GM23338 (cell line): ENCODE measurements around the gene SETDB2. TPM values are rescaled to one million over a fixed set of nuclear protein-coding genes. Genes with fewer than 3 reads are reported as not detected.

ENCODE experiments used
- ATAC-seq: fragments of 200-7000 bp; cut with Tn5 transposase; 3 replicates; pipeline ENCODE4 v1.9.1; 2020
- DNase-seq: peaks from one replicate; pipeline ENCODE4 v3.0.0-alpha.2; 2015; ENCODE audit warnings: low spot score
- H2AFZ ChIP-seq: fragments of 200-600 bp; sonication (generic); 2 replicates; pipeline ENCODE4 v1.8.0; 2016; ENCODE audit warnings: antibody characterized with exemption, mild to moderate bottlenecking, moderate library complexity
- H3F3A ChIP-seq: fragments of 200-600 bp; sonication (generic); replicated peaks from 2 replicates; pipeline ENCODE4 v1.8.0; 2017; ENCODE audit warnings: antibody characterized with exemption, mixed run types, low read depth
- H3K27ac ChIP-seq: fragments of 200-600 bp; sonication (generic); 2 replicates; pipeline ENCODE4 v1.6.1; 2016; ENCODE audit warnings: low read depth
- H3K27me3 ChIP-seq: fragments of 200-600 bp; sonication (generic); 2 replicates; pipeline ENCODE4 v1.8.0; 2016; ENCODE audit warnings: mild to moderate bottlenecking, mixed run types, moderate library complexity; ENCODE audit not compliant: insufficient read depth
- H3K36me3 ChIP-seq: fragments of 200-600 bp; sonication (generic); 2 replicates; pipeline ENCODE4 v1.8.0; 2016; ENCODE audit warnings: mild to moderate bottlenecking; ENCODE audit not compliant: insufficient read depth
- H3K4me1 ChIP-seq: fragments of 200-600 bp; sonication (generic); 2 replicates; pipeline ENCODE4 v1.8.0; 2016; ENCODE audit warnings: mild to moderate bottlenecking, moderate library complexity; ENCODE audit not compliant: insufficient read depth
- H3K4me2 ChIP-seq: fragments of 200-600 bp; sonication (generic); 2 replicates; pipeline ENCODE4 v1.7.1; 2017; ENCODE audit warnings: mixed run types
- H3K4me3 ChIP-seq: fragments of 200-600 bp; sonication (generic); 2 replicates; pipeline ENCODE4 v1.6.1; 2016; ENCODE audit warnings: mixed run types
- H3K79me2 ChIP-seq: fragments of 200-600 bp; sonication (generic); replicated peaks from 2 replicates; pipeline ENCODE4 v1.8.0; 2017; ENCODE audit warnings: mild to moderate bottlenecking; ENCODE audit not compliant: insufficient read depth
- H3K9me2 ChIP-seq: fragments of 200-600 bp; sonication (generic); 2 replicates; pipeline ENCODE4 v1.8.0; 2017; ENCODE audit not compliant: insufficient read depth
- H4K20me1 ChIP-seq: fragments of 200-600 bp; sonication (generic); replicated peaks from 2 replicates; pipeline ENCODE4 v1.8.0; 2017; ENCODE audit warnings: mild to moderate bottlenecking; ENCODE audit not compliant: insufficient read depth
- H3K27ac Mint-ChIP-seq: 2 replicates; pipeline ENCODE4 v1.8.0; 2020; ENCODE audit warnings: inconsistent platforms, mild to moderate bottlenecking, moderate library complexity, mixed read lengths
- H3K27me3 Mint-ChIP-seq: 3 replicates; pipeline ENCODE4 v1.8.0; 2022; ENCODE audit warnings: low read depth, mild to moderate bottlenecking, moderate library complexity, mixed read lengths, inconsistent platforms; ENCODE audit not compliant: insufficient read depth, poor library complexity
- H3K36me3 Mint-ChIP-seq: 3 replicates; pipeline ENCODE4 v1.8.0; 2021; ENCODE audit warnings: low read depth, mild to moderate bottlenecking, inconsistent platforms, moderate library complexity, mixed read lengths
- H3K4me1 Mint-ChIP-seq: 3 replicates; pipeline ENCODE4 v1.8.0; 2020; ENCODE audit warnings: mild to moderate bottlenecking, inconsistent platforms, mixed read lengths
- H3K4me3 Mint-ChIP-seq: 3 replicates; pipeline ENCODE4 v1.8.0; 2021; ENCODE audit warnings: moderate library complexity, mild to moderate bottlenecking, inconsistent platforms, mixed read lengths
- H3K9me3 Mint-ChIP-seq: 3 replicates; pipeline ENCODE4 v1.8.0; 2020; ENCODE audit warnings: moderate library complexity, mild to moderate bottlenecking, inconsistent platforms, mixed read lengths
- ETS1 ChIP-seq: IDR thresholded peaks from 2 replicates; pipeline ENCODE4 v1.6.1; 2016; ENCODE audit warnings: antibody characterized with exemption
- EZH2 ChIP-seq: fragments of 200-600 bp; sonication (generic); IDR thresholded peaks from one replicate; pipeline ENCODE4 v1.8.0; 2017; ENCODE audit warnings: antibody characterized with exemption, mild to moderate bottlenecking, low read depth; ENCODE audit not compliant: unreplicated experiment
- JUNB ChIP-seq: IDR thresholded peaks from one replicate; pipeline ENCODE4 v1.6.1; 2016; ENCODE audit warnings: antibody characterized with exemption; ENCODE audit not compliant: unreplicated experiment
- STAT1 ChIP-seq: IDR thresholded peaks from one replicate; pipeline ENCODE4 v1.6.1; 2016; ENCODE audit warnings: antibody characterized with exemption; ENCODE audit not compliant: unreplicated experiment
- ZNF462 ChIP-seq: fragments of 250-450 bp; sonication (Bioruptor Pico); IDR thresholded peaks from 2 replicates; pipeline ENCODE4 v1.5.0; 2020; ENCODE audit warnings: mild to moderate bottlenecking, moderate library complexity
- polyA plus RNA-seq: library from polyadenylated mRNA; unstranded; fragments of >200 nt; fragmentation: Nextera tagmentation; extraction: Ambion mirVana; gene quantifications from 2 replicates; pipeline ENCODE4 v1.2.1, GENCODE V29; 2016
- total RNA-seq: library from RNA; depleted of rRNA; stranded (reverse); fragments of >200 nt; shearing (Covaris generic); gene quantifications from 2 replicates; pipeline ENCODE4 v1.2.3, GENCODE V29; 2014

SETDB2 gene
- total and polyA plus RNA-seq, 2 experiments from 2014 or later: 4.6 to 5.8 TPM

- no peak for TF ChIP-seq ZNF462 (CRISPR knock-in tag)
- TF ChIP-seq EZH2: no peak
- TF ChIP-seq JUNB: no peak
These were observed 44.5 kb downstream of the SETDB2 start (continued) for GRCh38 chr13:49488563-49488962.

DNA sequence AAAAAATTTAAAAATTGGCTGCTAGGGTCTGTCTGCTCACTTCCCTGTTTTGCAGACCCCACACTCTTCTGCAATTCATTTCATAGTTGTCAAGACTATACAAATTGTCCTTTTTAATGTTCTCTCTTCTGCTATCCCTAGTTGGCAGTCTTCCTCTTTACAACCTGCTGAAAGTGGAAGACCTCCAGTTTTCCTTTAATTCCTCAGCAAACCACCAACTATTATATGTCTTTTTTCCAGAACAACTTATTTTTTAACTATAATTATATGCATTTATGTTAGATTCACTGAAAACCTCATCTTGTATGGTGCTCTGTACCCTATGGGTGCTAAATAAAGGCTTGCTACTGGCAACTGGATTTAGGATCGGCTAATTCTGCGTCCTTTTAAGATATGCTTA is 50.6 kb downstream of the SETDB2 start:
- no peaks in the 10 kb centered on the region for H3K79me2 ChIP-seq
- no peak for DNase-seq
- peak overlapping the region; percentile 85 for H3K4me2 ChIP-seq
- no peaks in the 10 kb centered on the region for H3K36me3 ChIP-seq
- no peaks in the 10 kb centered on the region; the same call in 1 of the 2 replicates for H3K4me1 ChIP-seq
- H3K27ac Mint-ChIP-seq: no peak overlapping the region
- ATAC-seq: no peak
- 0 out of 3 replicates have a peak, but pooled peaks cover 2% of the 10 kb centered on the region for H3K4me1 Mint-ChIP-seq
- TF ChIP-seq STAT1: no peak
- TF ChIP-seq ETS1: no peak
- no peak for TF ChIP-seq ZNF462 (CRISPR knock-in tag)
- H3K27me3 ChIP-seq: no peaks in the 10 kb centered on the region
- H3K27me3 Mint-ChIP-seq: peaks cover 11% of the 10 kb centered on the region
- H3K27ac ChIP-seq: no peak overlapping the region
- H3K4me3 Mint-ChIP-seq: peak overlapping the region; percentile 88
- H4K20me1 ChIP-seq: no peaks in the 10 kb centered on the region
- H3K9me3 Mint-ChIP-seq: no peaks in the 10 kb centered on the region
- no peaks in the 10 kb centered on the region for H3K9me2 ChIP-seq
- peak overlapping the region; percentile 68 for H3K4me3 ChIP-seq
- H3K36me3 Mint-ChIP-seq: no peaks in the 10 kb centered on the region
- peaks cover 5% of the 10 kb centered on the region; the same call in 1 of the 2 replicates for H3F3A ChIP-seq
- H2AFZ ChIP-seq: peak overlapping the region; percentile 99; the same call in 1 of the 2 replicates
